GM12878 (cell line): ENCODE measurements around the gene GABRB3.

Experiments used
- CHD4 ChIP-seq: fragments of 200-600 bp; sonication (generic); IDR thresholded peaks from 2 replicates; pipeline ENCODE4 v1.6.1; 2016; ENCODE audit warnings: mild to moderate bottlenecking
- CTCF ChIP-seq, 3 experiments: IDR thresholded peaks in 2 of 3; conservative IDR thresholded peaks in 1 of 3; 2 replicates each; pipeline ENCODE4 v1.5.1; 2011; ENCODE audit warnings: low read depth in 3 of 3, low read length in 3 of 3, mild to moderate bottlenecking in 3 of 3, control low read depth in 2 of 3, moderate library complexity in 2 of 3, inconsistent platforms in 1 of 3, mixed read lengths in 1 of 3; ENCODE audit not compliant: control insufficient read depth in 2 of 3, insufficient read depth in 1 of 3; ENCODE audit errors: extremely low read depth in 1 of 3
- IKZF2 ChIP-seq, 2 experiments: fragments of 450-650 bp; IDR thresholded peaks; 2 replicates each; pipeline ENCODE4 v1.6.1; 2017; ENCODE audit warnings: mild to moderate bottlenecking in 2 of 2, moderate library complexity in 2 of 2
- MAX ChIP-seq: IDR thresholded peaks from 2 replicates; pipeline ENCODE4 v1.6.1; 2012; ENCODE audit warnings: low read depth, low read length, improper control_type of control experiment
- ZNF207 ChIP-seq: fragments of 450-650 bp; IDR thresholded peaks from 2 replicates; pipeline ENCODE4 v1.6.1; 2014; ENCODE audit warnings: antibody characterized with exemption, mild to moderate bottlenecking, borderline replicate concordance

GRCh38 chr15:26690778-26691177 is 82.1 kb downstream of the GABRB3 start:
- TF ChIP-seq CTCF (IDR thresholded peaks at IDR 0.05 in 2 of 3, conservative IDR thresholded peaks at IDR 0.05 in 1 of 3; ENCODE audit: control insufficient read depth in 2 of 3, extremely low read depth in 1 of 3, insufficient read depth in 1 of 3, low read depth in 3 of 3, low read length in 3 of 3) (no peak), IKZF2 (IDR thresholded peaks at IDR 0.05) (no peak), ZNF207 (no peak), MAX (no peak), CHD4 (no peak)
